Inflammatory macrophage (primary cell): ENCODE measurements around the gene CLECL1.
"Not testable (repeated sequence)": the region's sequence is repeated elsewhere in the genome, so short reads cannot be mapped to it uniquely, and the experiment has no call there.

Experiments
- DNase-seq, 2 donors: peaks; one replicate each; pipeline ENCODE4 v3.0.0-alpha.2; 2020 to 2022

CLECL1 gene

GRCh38 chr12:9719790-9720189, 13.1 kb downstream of the CLECL1 start:
- no peak for DNase-seq

GRCh38 chr12:9718968-9719367, 13.9 kb downstream of the CLECL1 start:
- no peak for DNase-seq

GRCh38 chr12:9717070-9717925, 15.6 kb downstream of the CLECL1 start:
- DNase-seq = no peak

- DNase-seq = not testable (repeated sequence)
Measured at GRCh38 chr12:9713032-9713558, 19.8 kb downstream of the CLECL1 start.

GRCh38 chr12:9711664-9712063, 21.2 kb downstream of the CLECL1 start:
- no peak for DNase-seq

GRCh38 chr12:9710584-9711375, 22.1 kb downstream of the CLECL1 start:
- DNase-seq = no peak

GRCh38 chr12:9708853-9709252, 24.0 kb downstream of the CLECL1 start:
- no peak for DNase-seq

- peak; percentile 65 to 70 for DNase-seq
Measured at GRCh38 chr12:9707864-9708808, 24.8 kb downstream of the CLECL1 start.

GRCh38 chr12:9707356-9707755, 25.5 kb downstream of the CLECL1 start:
- DNase-seq = no peak

GRCh38 chr12:9706086-9706685, 26.7 kb downstream of the CLECL1 start:
- peak; percentile 42 to 50 for DNase-seq

- DNase-seq = not testable (repeated sequence)
Measured at GRCh38 chr12:9704561-9704960, 28.3 kb downstream of the CLECL1 start.

GRCh38 chr12:9702255-9702654, 30.6 kb downstream of the CLECL1 start:
- DNase-seq = no peak

GRCh38 chr12:9701380-9702154, 31.3 kb downstream of the CLECL1 start:
- DNase-seq = no peak

- no peak for DNase-seq
Measured at GRCh38 chr12:9700606-9700956, 32.3 kb downstream of the CLECL1 start.

GRCh38 chr12:9699898-9700605, 32.8 kb downstream of the CLECL1 start:
- peak; percentile 24 to 27 for DNase-seq

- DNase-seq = no peak
Measured at GRCh38 chr12:9699269-9699897, 33.5 kb downstream of the CLECL1 start.

- DNase-seq = peak; percentile 51 to 66
Measured at GRCh38 chr12:9698681-9699080, 34.2 kb downstream of the CLECL1 start.

- DNase-seq = no peak
Measured at GRCh38 chr12:9697619-9698018, 35.3 kb downstream of the CLECL1 start.

GRCh38 chr12:9695661-9696060, 37.2 kb downstream of the CLECL1 start:
- DNase-seq = not testable (repeated sequence)

- not testable (repeated sequence) for DNase-seq
Measured at GRCh38 chr12:9695150-9695549, 37.7 kb downstream of the CLECL1 start.
